ENCODE measurements around the gene MPHOSPH9. TPM values are rescaled to one million over a fixed set of nuclear protein-coding genes. Genes with fewer than 3 reads are reported as not detected.

The MPHOSPH9 gene
- total and polyA plus RNA-seq, 2 donors (not counting 3 experiments of a cell fraction or from before 2014, with no cell fraction given): 7.8 to 42.4 TPM

GRCh38 chr12:123160801-123161487 lies 72.0 kb downstream of the MPHOSPH9 start:
- dilution Hi-C loops (cut with MboI; ENCODE audit: extremely low pct_ligation_motif_present, low sequenced_read_pairs): no loop called here
- no TSS peak for BruUV-seq (replicated peaks)
- no peaks in the 10 kb centered on the region for H3K79me2 ChIP-seq (ENCODE audit: control insufficient read depth, insufficient read depth, low read length)
- no peak overlapping the region for H2AFZ ChIP-seq (ENCODE audit: low read depth, low read length)
- H3K4me3 ChIP-seq (replicated peaks in 1 of 3; ENCODE audit: insufficient read depth in 1 of 3, low read depth in 1 of 3, low read length in 3 of 3): no peak overlapping the region
- no peaks in the 10 kb centered on the region for H3K4me1 ChIP-seq (ENCODE audit: control insufficient read depth, extremely low read depth, insufficient read depth, low read length)
- H3K9me3 ChIP-seq (replicated peaks; ENCODE audit: control insufficient read depth, insufficient read depth, low read length): no peaks in the 10 kb centered on the region
- DNase-seq (ENCODE audit: low read depth, low spot score): no peak
- no peak for FAIRE-seq
- no peak overlapping the region for H3K9ac ChIP-seq (replicated peaks; ENCODE audit: extremely low read depth, insufficient read depth, low read length)
- H3K27me3 ChIP-seq (ENCODE audit: control insufficient read depth in 2 of 2, insufficient read depth in 2 of 2, low read length in 2 of 2): no peaks in the 10 kb centered on the region
- H3K27ac ChIP-seq (ENCODE audit: insufficient read depth, low read depth, low read length): no peak overlapping the region
- ChIA-PET CTCF (interaction anchor here (0.7 to 2.9 kb wide), 5 partner anchors 10 to 351 kb away, joined by 3 to 19 read pairs (median 4); partner anchors contain the start of gene PITPNM2), POLR2A (no interaction called here)
- H4K20me1 ChIP-seq (replicated peaks; ENCODE audit: control insufficient read depth, extremely low read depth, insufficient read depth, low read length): no peaks in the 10 kb centered on the region
- intact Hi-C loops (cut with micrococcal nuclease): no loop called here
- H3K36me3 ChIP-seq (ENCODE audit: control insufficient read depth in 2 of 2, extremely low read depth in 1 of 2, insufficient read depth in 2 of 2, low read length in 2 of 2): peaks cover 4 to 6% of the 10 kb centered on the region in 2 experiments
- no peaks in the 10 kb centered on the region for H3K9me1 ChIP-seq (replicated peaks; ENCODE audit: control insufficient read depth, extremely low read depth, insufficient read depth, low read length)
- no peak overlapping the region for H3K4me2 ChIP-seq (ENCODE audit: insufficient read depth, low read length)
- TF ChIP-seq POLR2A (IDR thresholded peaks at IDR 0.05; ENCODE audit: low read depth, low read length) (no peak), JUN (IDR thresholded peaks at IDR 0.05; ENCODE audit: borderline replicate concordance, insufficient read depth, insufficient read length, low read depth) (no peak), EZH2 (IDR thresholded peaks at IDR 0.05; ENCODE audit: borderline replicate concordance, low read depth, low read length, severe bottlenecking) (no peak), FOS (IDR thresholded peaks at IDR 0.05; ENCODE audit: borderline replicate concordance, insufficient read depth, low read length) (no peak), POLR2AphosphoS5 (IDR thresholded peaks at IDR 0.05; ENCODE audit: insufficient read depth, low read depth, low read length) (no peak), CTCF (IDR thresholded peaks at IDR 0.05; ENCODE audit: extremely low read depth in 1 of 2, insufficient read depth in 1 of 2, low read depth in 1 of 2, low read length in 2 of 2) (no peak), GATA2 (IDR thresholded peaks at IDR 0.05; ENCODE audit: insufficient read depth, insufficient read length, low read depth, low read length) (no peak), MYC (IDR thresholded peaks at IDR 0.05; ENCODE audit: low read depth, low read length) (no peak)
- TF ChIP-seq, protein P1, sequence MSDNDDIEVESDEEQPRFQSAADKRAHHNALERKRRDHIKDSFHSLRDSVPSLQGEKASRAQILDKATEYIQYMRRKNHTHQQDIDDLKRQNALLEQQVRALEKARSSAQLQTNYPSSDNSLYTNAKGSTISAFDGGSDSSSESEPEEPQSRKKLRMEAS (IDR thresholded peaks at IDR 0.05; ENCODE audit: insufficient read depth, insufficient read length): no peak
